ENCODE measurements around the gene TEDDM1.
"Not testable (repeated sequence)": the region's sequence is repeated elsewhere in the genome, so short reads cannot be mapped to it uniquely, and the experiment has no call there.

Gene TEDDM1

DNA sequence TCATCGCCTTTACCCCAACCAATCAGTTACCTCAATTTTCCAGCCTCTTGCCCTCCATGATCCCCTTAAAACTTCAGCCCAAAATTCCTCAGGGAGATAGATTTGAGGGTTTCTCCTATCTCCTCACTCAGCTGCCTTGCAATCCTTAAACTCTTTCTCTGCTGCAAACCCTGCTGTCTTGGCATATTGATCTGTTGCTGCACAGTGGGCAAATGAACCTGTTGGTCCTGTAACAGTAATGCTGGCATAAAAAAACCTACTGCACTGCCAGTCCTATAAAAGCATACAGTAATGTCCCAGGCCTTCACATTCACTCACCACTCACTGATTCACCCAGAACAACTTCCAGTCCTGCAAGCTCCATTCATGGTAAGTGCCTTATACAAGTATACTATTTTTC is 5.1 kb upstream of the TEDDM1 start:
- DNase-seq: no peak

DNA sequence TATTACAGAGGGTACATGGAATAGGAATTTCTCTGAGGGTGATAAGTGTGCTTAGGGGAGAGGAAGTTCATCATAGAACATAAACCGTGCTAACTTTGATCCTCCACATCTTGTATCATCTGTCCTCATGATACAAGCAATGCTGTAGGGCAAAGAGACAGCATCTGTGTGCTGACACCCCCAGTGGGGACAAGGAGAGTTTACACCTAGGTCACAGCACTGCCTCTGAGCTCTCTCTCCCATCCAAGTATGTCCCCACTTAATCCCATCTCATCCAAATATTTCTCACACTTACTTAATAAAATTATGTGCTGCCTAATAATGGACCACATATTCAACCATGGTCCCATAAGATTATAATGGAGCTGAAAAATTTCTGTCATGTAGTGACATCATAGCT is 4.3 kb upstream of the TEDDM1 start:
- DNase-seq: no peak

DNA sequence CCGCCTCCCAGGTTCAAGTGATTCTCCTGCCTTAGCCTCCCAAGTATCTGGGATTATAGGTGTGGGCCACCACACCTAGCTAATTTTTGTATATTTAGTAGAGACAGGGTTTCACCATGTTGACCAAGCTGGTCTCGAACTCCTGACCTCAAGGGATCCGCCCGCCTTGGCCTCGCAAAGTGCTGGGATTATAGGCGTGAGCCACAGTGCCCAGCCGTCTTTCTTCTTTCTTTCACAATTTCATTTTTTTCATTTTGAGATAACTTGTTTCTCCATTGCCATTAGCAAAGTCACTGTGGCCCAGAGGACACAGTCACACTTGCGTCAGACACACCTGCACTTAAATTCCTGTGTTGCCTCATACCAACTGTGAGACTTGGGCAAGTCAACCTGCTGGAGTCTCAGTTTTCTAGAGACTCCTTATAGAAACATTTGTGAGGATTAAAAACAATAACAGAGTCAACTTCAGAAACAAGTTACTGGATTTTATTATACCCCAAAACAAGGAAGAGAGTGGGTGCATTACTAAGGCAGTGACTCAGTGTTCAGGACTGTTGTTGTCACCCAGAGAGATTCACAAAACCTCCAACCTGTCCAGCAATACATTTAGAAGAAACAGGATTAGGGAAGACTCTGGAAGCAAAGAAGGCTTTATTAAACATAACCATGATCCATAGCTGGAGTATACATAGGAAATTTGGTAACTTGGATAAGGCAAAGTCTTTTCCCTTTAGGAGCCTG is 2.6 kb downstream of the TEDDM1 start:
- no peak for DNase-seq

DNA sequence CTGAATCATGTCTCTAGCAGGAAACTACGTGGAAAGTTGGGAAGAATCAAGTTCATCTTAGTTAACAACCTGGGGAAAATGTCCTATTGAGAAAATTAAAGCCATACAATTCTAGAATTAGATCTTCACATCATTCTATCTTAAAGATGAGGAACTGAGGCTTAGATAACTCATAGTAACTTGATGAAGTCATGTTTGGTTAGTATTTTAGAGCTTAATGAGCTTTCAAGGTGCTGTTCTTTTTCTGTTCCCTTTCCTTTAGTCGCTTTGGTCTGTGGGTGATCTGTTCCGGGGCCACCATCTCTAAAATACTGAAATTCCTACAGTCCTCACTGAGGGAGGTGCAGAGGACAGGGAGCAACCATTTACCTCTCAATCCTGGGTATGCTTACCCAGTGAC is 4.6 kb downstream of the TEDDM1 start:
- no peak for DNase-seq

DNA sequence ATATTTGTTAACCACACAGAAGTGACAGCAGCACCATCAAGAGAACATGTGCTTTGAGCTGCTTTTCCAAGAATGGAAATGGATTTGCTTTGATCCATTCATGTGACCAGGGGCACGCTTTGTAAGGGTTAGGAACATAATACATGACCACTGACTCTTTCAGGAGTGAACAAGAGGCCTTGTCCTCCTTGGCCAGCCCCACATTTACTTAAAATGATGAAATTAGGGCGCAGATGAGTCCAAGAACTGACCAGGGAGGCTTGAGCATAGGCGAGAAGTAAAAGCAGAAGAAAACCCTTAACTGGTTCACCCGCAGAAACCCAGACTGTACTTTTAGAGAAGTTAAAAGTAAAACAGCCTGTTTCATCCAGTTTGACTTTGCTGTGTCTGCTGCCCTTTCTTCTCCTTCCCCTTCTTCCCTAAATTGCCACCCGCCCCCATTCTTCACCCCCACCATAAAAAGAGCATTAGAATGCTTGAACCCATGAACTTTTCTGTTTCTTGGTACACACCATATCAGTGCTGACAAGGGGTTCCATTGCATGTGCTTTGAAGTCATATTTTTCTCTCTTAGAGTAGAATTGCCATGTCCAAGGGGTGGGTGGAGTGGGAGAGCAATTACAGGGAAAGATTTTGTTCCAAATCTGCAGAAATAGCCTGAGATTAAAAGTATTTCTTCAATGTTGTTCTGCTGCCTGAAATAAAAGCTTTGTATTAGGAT is 6.3 kb downstream of the TEDDM1 start:
- DNase-seq: no peak

DNA sequence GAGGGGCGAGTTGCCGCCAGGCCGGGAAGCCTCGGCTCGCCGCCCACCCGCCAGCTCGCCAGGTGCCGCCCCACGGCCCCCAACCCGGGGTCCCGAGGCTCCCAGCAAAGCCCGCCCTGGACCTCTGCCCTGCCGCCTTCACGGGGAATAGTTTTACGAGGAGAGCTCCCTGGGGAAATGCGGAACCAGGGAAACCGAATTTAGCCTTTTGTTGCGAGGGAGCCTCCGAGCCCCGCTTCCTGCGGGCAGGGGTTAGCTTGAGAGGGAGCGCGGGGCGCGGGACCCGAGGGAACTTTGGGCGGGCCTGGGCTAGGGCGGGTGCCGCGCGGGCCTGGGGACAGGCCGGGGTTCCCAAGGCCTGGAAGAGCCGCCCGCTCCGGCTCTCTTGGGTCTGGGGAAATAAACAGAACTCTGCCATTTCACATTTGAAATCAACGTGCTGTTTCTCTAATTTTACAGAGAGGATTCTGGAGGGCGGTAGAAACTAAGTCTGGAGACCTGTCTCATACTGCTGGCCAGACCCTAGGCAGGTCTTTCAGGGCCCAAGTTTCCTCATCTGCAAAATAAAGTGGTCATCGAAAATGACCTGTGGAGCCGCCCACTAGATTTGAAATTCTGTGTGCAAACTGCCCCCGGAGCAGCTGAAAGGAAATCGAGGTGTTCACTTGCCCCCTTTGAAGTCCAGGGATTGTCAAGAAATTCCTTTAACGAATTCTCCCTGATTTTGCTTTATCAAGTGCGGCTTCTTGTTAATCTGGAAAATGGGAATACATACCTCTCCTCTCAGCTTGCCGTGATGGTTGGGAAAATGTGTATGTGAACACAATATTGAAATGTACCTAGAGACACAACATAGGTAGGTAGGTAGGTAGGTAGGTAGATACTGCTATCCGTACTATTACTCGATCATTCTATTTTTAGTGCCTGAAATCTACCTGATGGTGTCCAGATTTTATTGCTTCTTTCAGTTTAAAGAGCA is 8.1 kb downstream of the TEDDM1 start:
- DNase-seq: peak; percentile 60

DNA sequence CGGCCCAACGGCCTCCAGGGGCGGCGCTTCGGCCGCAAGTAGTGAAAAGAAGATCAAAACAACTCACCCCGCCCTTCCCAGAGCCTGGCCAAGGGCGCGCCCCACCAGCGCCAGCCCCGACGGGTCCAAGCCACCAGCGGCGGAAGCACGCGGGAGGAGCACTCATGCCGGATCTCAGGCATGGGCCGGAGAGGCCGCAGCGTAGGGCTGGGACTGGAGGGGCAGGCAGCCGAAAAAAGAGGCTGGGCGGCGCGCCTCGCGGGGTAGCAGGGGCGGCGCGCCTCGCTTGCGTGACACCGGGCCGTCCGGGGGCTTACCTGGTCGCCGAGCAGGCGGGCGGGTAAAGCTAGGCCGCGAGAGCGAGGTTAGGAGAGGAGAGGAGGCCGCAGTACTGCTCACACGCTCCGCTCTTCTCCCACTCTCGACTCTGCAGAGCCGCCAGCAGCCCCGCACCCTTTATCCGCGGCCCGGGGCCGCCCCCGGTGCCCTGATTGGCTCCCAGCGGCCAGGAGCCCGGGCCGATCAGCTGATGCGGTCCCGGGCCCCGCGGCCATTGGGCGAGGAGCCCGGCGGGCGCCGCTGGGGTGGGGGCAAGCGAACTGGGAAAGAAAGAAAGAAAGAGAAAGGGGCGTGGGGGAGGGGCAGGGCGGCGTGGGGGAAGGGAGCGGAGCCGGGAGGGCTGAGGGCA is 9.0 kb downstream of the TEDDM1 start, which contains the start of gene GLUL:
TSS of gene GLUL (minus strand) at position 429 of the 688 bp plus-strand sequence. CDS start 3,053 bp downstream, outside the sequence.
- DNase-seq: peak; percentile 80

DNA sequence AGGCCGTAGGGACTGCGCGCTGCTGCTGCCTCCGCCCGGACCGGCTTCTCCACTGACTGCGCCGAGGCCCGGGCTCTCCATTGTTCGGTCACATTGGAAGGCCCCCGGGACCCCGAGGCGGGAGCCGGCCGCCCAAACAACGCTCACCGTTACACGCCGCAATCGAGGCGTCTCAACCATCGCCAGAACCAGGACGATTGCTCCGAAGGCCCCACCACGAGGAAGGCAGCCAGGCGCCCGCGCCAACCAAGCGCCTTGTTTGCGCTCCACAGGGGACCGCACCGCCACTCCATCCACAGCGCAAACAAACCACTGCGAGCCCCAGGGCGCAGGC is 9.5 kb downstream of the TEDDM1 start:
- DNase-seq: no peak

DNA sequence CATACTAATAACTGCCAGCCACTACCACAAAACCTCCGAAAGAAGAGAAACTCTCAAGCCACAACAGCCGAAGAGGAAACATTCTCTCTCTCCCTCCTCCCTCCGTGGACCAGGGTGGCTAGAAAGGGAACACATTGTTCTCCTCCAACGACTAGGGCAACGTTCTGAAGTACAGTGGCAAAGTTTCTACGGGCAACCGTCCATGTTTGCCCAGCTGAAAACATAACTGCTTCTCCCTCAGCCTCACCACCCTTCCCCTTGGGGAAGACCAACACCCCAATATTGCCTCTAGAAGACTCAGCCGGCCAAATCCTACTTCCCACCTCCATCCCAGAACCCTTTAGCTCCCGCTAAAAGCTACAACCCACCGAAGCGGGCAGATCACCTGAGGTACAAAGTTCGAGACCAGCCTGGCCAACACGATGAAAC is 10.8 kb downstream of the TEDDM1 start:
- DNase-seq: no peak

DNA sequence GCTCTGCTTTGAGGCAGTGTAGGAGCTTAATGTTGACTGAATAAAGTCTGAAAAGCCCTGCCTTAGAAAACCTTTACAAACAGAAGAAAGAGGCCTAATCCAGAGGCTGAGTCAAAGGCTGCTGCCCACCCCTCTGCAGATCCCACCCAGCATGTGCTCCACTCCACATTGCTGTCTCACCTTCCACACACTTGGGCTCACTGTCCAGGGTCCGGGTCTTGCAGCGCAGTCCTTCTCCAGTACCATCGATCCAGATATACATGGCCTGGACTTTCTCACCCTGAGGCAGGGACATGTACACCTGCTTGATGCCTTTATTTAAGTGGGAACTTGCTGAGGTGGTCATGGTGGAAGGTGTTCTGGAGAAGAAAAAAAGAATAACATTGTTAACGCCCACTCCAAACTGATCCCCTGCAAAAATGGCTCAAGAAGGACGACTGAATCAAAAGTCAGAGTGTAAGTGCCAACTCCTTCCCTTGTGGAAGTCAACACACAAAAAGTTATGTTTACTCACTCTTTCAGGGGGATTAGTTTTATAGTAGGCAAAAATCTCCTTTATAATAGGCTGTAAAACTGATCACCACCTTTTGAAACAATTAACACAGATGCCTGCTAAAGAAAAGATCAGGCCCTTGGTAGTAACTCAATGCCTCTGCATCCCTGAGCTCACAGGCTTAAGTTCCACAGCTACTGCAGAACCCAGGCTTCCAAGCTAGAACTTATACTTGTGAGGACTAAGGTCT is 11.9 kb downstream of the TEDDM1 start:
- no peak for DNase-seq

DNA sequence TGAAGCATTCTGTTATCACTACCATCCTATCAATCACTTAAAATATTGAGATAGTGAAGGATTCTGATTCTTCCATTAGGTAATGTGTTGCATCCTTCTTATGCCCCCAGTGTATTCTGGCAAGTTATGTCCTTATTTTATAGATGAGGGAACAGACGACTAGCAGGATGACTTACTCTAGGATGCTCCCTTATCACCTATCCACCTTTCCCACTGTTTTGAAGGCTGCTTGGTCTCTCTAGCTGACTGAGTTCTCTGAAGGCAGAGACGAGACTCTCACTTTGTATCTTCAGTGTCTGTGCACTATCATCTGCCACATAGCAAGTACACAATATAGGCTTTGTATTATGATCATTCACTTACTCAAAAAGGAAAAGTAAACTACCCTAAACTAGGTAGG is 12.9 kb downstream of the TEDDM1 start:
- no peak for DNase-seq

DNA sequence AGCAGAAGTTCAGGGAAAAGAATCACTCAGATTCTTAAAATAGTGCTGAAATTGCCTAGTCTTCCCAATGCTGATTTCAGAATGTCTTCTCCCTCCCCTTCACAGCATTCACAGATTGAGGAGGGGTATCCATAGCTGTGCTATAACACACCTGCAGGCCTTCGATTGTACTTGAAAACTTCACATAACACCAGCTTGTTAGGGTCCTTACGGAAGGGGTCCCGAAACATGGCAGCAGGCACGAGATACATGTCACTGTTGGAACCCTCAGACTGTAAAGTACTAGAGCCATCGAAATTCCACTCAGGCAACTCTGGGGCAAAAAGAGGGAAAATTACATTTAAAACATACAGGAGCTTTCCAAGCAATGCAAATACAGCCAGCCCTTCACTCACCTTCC is 13.5 kb downstream of the TEDDM1 start:
- no peak for DNase-seq

DNA sequence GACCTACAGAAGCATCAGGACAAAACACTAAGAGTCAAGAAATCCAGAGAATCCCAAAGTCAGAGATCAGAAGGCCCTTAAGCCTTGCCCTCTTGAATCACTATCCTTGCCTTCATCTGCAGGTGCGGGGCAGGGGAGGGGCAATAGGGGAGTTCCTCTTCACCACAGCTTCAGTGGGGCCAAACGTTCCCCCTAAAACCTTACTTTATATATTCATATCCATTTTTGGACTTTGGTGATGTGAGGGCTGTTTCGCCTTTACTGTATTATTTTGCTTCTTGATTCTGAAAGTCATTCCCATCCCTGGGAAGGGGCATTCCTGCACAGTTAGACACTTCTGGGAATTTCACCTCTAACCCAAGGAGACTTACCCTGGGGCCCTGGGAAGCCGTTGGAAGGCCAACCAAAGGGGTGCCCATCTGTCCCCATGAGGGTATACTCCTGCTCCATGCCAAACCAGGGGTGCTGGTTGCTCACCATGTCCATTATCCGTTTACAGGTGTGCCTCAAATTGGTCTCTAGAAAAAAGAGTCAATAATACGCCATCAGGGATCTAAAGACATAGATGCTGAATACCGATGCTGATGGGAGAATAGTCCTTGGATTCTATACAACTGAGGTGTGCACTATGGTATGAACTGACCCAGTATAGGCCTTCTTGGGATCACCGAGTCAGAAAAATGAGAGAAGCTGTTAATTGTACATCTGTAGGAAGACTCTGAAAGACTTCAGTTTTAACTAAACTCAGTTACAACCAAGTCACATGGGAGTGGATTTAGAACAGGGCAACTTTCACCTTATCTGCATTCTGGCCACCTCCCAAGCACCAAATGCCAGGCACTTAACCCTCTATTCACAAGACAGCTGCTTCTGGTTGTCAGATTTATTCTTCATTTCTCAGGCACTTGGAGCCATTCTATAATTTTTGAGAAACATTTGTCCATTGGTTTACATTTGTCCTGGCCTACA is 14.3 kb downstream of the TEDDM1 start:
- no peak for DNase-seq

DNA sequence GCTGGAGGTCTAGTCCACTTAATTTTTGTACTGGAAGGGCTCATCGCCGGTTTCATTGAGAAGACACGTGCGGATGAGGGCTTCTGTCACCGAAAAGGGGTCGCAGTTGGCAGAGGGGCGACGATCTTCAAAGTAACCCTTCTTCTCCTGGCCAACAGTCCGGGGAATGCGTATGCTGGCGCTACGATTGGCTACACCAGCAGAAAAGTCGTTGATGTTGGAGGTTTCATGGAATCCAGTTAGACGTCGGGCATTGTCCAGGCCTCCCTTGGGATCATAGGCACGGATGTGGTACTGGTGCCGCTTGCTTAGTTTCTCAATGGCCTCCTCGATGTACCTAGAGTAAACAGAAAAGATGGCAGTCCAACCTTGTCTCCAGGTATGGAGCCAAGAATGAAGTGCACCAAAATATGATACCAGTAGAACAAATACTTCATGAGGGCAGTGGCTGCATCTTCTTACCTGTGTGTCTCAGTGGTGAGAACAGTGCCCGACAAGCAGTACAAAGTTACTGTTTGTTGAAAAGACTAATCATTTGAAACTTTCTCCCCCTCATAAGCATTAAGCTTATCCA is 16.0 kb downstream of the TEDDM1 start:
- no peak for DNase-seq

DNA sequence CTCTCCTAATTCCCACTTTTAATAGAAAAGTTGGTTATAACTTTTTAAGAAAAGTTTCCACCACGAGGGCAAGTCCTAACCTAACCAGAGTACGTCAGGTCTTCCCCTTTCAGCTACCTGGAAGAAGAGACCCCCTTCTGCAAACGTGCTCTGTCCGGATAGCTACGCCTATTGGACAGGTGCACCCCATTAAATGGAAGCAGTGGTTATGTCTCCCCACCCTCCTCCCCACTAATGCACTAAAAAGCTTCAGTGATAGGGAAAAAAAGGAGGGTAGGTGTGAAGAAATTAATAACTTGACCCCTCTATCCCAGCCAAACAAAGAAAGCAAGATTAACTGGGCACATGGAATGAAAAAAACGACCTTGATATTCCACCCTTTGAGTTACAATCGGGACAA is 16.5 kb downstream of the TEDDM1 start:
- no peak for DNase-seq

DNA sequence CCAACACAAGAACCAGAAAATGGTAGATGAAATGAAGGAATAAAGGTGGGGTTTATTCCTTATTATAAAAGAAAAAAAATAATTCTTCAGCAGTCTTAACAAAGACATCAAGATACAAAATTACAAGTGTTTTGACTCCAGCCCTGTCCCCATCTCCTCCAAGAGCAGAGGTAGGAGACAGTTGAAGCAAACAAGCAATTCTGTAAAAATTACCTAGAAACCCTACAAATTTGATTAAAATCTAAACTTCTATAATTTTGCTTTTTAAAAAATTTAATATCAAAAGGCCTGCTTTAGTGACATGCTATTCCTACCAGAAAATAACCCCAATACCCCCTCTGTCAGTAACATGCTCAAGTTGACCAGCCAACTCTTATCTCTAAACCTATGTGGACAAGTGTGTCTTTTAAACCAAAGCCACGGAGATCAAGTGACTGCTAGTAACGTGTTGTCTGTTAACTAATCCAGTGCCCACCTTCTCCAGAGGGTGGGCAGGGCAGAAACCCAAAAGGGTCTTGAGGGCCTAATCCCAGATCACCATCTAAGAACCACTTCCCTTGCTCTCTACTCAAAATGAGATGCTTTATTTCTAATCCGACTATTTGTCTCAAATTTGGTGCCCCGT is 17.3 kb downstream of the TEDDM1 start:
- no peak for DNase-seq

DNA sequence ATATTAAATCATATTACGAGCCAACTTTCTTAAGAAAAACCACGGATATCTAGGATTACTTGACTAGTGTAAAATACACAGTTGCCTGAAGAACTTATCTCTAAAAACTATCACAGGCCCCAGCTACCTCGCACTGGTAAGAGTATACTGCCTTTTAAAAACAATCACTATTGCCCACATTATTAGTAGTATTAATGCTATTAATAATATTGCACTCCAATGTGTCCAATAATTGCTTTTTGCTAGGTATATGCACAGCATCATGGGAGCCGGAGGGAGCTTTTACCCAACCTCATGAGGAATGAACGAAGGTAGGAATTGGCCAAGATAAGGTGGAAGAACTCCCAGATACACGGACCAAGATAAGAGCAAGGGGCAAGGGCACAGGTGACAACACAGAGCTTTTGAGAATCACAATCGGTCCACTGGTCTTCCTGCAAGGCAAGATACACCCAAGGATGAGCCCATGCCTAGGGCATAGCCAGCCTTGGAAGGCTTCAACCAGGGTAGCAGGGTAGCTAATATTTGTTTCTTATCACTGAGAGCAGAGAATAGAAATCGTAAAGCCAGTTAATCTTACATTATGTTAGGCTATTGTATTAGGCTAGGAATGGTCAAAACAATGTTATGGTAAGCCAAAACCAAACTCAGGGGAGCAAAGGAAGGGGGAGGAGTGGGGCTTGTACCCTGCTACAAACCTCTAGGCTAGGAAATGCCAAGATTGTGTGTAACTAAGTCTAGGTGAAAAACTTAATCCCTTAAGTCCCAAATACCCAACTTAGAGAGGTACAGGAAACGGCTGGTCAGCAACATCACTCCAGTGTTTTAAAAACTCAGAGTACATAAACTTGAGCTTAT is 18.3 kb downstream of the TEDDM1 start:
- no peak for DNase-seq

DNA sequence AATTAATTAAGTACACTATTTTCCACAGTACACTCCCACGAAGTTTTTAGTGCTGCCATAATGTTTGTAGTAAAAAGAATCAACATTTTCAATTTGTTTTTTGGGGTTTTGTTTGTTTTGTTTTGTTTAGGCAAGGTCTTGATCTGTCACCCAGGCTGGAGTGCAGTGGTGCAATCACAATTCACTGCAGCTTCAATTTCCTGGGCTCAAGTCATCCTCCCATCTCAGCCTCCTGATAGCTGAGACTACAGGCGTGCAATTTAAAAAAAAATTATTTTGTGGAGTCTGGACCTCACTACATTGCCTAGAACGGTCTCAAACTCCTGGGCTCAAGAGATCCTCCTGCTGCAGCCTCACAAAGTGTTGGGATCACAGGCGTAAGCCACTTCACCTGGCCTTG is 20.3 kb downstream of the TEDDM1 start:
- no peak for DNase-seq

DNA sequence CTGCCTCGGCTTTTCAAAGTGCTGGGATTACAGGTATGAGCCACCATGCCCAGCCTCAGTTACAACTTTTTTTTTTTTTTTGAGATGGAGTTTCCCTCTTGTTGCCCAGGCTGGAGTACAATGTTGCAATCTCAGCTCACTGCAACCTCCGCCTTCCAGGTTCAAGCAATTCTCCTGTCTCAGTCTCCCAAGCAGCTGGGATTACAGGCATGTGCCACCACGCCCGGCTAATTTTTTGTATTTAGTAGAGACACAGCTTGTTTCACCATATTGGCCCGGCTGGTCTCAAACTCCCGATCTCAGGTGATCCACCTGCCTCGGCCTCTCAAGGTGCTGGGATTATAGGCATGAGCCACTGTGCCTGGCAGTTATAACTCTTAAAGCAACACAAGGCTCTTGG is 20.7 kb downstream of the TEDDM1 start:
- not testable (repeated sequence) for DNase-seq
